Measurements from ENCODE around the gene MRPL41.

GRCh38 chr9:137598943-137599342 is 47.3 kb downstream of the MRPL41 start:
- TF ChIP-seq POLR2A (IDR thresholded peaks at IDR 0.05; ENCODE audit: low read length) (no peak), GATA1 (IDR thresholded peaks at IDR 0.05; ENCODE audit: low read depth, low read length) (no peak)

All from erythroblast (primary cell).